GM18511 (cell line): ENCODE data around the gene ESRRB.

Experiments
- ATAC-seq: cut with Tn5 transposase; IDR thresholded peaks from one replicate; pipeline ENCODE4 v1.9.1; 2021; ENCODE audit warnings: mild to moderate bottlenecking, moderate library complexity; ENCODE audit not compliant: unreplicated experiment

The ESRRB gene

DNA sequence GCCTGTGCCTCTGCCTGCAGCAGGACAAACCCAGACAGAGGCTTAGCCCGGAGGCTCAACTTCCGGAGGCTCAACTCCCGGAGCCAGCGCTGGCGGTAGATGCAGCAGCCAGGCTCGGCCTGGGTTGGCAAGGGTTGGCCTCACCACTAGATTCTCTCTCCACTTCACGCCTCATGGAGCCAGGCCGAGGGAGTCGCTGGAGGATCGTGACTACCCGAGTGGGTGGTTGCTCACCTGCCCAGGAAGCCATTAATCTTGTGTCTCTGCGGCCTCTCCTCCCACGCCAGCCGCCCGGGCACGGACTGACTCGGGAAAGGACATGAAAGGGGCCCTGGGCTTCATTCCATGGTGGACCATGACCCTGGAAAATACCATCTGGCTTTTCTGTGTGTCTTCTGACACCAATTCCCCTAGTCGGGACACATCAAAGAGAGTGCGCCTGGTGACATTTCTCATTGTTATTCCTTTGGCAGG is 20.8 kb downstream of the ESRRB start:
- ATAC-seq: no peak

DNA sequence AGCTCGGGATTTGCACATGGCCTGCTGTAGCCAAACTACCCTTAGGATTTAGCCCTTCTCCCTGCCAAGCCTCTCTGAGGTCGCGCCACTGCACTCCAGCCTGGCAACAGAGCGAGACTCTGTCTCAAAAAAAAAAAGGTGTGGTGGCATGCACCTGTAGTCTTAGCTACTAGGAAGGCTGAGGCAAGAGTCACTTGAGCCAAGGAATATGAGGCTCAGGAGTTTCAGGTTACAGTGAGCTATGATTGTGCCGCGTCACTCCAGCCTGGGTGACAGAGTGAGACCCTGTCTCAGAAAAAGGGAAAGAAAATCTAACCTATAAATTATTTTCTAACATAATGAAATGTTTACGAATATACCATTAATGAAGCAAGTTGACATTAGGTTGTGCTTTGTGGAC is 29.7 kb downstream of the ESRRB start:
- no peak for ATAC-seq

DNA sequence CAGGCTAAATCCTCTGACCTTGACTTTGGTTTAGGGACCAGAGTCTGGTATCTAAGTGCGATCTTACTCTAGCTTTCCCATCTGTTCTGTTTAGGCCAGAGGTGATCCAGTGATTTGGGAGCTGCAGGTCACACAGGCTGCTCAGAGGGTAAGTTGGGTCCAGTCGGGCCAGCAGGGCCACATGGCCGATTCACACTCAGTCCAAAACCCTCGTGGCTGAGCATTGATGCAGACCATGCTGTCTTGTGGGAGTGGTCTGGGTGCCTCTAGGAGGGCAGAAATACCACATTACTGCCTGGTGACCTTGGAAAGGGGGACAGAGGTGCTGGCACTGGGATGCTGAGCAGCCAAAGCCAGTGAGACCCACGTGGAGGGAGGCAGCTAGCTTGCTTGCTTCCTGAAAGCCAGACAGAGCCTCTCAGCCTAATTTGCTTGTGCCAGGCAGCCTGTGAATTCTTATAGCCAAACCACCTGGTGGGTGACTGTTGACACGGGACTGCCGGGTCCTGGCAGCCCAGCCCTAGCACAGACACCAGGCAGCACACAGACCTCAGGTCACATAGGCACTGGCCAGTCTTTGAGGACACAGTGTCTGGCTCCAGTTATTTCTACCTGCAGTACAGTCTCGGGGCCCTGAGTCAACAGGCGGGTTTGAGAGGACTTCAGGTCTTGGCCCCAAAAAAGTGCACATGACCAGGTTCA is 31.7 kb downstream of the ESRRB start:
- no peak for ATAC-seq

DNA sequence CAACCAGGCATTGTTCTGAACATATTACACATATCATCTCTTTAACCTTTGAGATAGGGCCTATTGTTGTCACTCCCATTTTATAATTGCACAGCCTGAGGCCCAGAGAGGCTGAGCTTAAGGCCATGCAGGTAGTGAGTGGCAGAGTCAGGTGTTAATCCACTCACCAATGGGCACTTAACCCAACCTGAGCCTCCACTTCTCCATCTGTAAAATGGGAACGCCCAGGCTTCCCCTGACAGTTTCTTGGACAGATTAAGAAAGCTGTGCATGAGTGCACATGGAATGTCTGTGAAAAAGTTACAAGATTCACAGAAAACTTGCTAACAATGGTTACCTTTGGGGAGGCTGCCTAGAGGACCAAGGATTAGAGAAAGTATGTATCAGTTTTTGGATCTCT is 32.9 kb downstream of the ESRRB start:
- no peak for ATAC-seq

DNA sequence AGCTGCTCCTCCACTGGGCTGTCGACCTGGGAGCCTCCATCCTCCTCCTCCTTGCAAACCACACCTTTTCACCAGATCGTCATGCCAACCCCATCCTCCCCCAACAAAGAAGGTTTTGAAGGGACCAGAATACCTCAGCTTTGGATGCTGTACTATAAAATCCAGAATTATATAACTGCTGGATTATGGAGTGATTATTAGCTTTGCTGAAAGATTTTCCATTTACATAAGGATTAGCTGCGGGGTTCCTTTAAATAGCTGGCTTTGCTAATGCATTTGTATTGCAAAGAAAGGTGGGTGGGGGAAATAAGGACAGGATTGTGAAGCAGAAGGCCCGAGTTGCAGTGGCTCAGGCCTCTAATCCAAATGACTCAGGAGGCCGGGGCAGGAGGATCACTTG is 36.6 kb downstream of the ESRRB start:
- ATAC-seq: no peak

DNA sequence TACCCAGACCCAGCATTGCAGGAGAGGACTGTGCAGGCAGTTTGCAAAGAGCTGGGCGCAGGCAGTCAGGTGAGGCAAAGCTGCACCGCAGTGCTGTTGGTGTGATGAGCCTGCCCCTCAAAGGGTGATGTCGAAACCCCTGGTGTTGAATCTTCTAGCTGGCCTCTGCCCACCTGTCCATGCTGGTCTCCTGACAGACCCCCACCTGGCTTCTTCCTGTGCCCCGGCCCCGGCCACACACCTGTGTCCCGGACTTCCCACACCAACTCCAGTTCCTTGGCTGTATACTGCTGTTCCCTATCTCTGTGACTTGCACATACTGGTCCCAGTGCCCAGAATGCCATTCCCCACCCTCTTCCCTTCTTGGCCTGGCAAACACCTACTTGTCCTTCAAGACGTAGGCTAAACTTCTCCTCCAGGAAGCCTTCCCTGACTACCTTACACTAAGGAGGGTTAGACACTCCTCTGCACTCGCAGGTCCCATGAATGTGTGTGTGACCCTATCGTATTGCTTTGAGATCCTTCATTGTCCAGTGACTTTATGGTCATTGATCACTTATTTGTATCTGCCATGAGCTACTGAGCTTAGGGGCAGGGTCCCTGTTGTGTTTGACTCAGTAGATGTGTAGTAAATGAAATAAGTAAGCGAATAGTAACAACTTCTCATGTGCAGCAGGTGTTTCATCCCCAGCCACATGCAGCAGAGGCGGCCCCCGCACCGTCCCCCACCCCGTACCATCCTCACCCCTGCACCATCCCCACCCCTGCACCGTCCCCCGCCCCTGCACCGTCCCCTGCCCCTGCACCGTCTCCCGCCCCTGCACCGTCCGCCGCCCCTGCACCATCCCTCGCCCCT is 37.4 kb downstream of the ESRRB start:
- no peak for ATAC-seq

DNA sequence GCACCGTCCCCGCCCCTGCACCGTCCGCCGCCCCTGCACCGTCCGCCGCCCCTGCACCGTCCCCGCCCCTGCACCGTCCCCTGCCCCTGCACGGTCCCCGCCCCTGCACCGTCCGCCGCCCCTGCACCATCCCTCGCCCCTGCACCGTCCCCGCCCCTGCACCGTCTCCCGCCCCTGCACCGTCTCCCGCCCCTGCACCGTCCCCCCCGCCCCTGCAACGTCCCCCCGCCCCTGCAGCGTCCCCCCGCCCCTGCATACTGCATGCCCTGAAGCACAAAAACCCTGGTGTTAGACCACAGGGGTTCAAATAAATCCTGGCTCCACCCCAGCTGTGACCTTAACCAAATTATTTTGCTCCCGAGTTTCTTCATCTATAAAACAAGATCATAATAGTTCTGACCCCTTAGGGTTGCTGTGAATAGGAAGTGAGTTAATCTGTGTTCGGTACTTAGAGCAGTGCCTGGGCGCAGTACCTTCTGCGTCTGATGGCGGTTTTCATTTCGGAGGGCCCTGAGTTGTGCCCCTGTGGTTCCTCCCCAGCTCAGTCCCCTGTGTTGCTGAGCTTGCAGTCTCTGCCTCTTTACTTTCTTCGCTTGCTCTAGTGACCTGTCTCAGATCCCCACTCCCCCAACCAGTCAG is 38.1 kb downstream of the ESRRB start:
- ATAC-seq: no peak

DNA sequence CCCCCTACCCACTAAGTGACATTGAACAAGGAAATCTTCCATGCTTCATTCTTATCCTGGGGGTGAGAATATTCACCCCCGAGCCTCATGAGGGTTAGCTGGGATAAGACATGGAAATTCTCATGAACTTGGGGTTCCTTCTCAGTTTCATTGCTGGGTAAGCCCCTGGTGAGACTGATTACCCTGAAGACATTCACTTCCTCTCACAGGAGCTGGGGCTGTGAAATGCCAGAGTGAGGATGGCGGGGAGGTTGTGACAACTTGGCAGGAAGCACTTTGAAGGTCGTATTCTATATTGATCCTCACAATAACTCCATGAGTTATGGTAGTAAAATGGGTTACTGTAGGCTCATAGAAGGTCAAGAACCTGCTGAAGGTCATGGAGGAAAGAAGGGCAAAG is 43.5 kb downstream of the ESRRB start:
- no peak for ATAC-seq

DNA sequence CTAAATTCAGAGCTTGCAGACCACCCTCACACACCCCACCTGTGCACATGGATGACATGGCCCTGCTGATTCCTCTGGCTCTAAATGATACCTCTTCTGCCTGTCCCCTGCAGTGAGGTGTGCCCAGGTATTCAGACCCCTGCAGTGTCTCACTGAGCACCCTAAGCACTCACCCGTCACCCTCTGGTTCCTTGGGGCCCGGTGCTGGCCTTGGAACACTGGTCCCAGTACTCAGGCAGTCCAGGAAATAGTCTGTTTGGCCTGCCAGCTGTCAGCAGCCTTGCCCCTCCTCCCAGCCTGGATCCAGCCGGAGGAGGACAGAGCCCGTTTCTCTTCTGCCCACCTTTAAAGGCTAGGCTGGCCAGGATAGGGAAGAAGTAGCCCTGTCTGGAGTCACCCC is 44.9 kb downstream of the ESRRB start:
- ATAC-seq: no peak

DNA sequence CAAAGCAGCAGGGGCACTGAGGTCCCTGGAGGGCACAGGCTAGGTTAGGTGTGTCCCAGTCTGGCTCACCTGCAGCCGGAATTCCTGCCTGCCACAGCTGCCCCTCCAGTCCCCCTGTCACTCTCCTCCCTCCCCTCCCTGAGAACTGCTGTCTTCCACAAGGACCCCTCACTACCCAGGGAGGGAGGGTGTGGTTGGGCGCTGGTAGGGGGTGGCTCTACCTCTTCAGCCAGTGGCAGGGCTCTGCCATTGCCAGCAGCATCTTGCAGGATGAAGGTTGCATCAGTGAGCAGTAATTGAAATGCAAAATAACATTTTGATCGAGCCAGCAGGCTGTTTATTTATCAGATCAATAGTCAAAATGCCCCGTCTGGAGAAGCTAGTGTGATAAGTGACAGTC is 45.7 kb downstream of the ESRRB start:
- no peak for ATAC-seq

DNA sequence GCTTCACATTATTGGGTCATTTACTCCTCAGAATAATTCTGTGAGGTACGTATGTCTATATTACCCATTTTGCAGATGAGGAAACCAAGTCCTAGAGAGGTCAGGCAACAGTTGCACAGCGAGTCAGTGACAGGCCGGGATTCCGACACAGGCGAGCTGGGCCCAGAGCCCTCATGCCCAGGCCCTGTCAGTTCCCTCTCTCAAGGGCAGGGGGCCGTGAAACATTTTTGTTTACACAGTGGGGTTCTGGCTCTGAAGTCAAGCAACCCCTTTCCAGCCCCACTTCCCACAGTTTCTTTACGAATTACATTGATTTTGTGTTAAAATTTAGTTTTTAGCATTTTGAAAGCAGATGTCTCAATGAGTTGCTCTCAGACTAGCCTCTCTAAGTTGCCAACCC is 46.7 kb downstream of the ESRRB start:
- ATAC-seq: no peak

DNA sequence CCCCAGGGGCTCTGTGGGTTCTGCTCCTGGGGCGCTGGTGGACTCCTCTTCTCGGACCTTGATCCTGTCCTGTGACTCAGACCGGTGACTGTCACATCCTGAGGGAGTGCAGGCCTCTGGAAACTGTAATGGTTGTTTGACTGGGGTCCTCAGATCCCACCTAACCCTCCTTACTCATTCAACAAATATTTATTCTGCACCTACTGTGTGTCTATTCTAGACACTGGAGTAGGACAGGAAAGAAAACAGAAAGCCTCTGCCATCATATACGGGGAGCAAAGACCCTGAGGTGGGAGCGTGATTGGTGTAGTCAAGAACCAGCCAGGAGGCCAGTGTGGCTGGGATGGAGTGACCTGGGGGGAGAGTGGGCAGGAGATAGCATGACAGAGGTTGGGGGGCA is 47.6 kb downstream of the ESRRB start:
- ATAC-seq: no peak

DNA sequence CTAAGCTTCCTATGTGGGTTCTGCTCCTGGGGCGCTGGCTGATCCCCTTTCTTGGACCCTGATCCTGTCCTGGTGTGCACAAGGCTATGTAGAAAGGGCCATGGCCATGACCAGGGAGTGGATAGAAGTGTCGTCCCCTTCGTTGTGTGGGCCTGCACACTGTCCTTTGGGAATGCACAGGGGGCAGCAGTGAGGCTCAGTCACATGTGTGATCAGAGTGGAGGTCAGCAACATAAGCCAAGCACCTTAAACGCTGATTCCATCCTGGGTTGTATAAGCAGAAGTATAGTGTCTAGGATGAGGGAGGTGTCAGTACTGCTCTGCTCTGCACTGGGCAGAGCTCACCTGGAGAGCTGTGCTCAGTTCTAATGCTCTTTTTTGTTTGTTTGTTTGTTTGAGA is 48.4 kb downstream of the ESRRB start:
- no peak for ATAC-seq

DNA sequence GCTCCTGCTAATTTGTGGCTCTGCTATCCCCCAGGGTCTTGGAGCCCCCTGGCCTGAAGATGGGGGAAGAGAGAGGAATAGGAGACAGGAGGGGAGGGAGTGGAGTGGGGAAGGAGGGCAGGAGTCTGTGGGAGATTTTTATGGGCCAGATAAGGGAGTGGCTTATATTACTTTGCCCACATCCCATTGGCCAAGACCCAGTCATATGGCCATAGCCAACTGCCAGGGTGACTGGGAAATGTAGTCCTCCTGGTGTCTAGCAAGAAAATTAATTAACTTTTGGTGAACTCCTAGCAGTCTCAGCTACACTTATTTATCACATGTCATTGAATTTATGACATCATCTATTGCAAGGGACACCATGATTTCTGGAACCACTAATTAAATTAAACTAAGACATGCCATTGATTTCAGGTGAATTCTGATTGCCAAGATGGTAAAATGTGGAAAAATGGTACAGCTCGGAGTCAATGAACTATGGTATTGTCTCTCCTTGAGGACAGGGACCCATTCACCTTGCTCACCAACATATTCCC is 50.3 kb downstream of the ESRRB start:
- no peak for ATAC-seq

DNA sequence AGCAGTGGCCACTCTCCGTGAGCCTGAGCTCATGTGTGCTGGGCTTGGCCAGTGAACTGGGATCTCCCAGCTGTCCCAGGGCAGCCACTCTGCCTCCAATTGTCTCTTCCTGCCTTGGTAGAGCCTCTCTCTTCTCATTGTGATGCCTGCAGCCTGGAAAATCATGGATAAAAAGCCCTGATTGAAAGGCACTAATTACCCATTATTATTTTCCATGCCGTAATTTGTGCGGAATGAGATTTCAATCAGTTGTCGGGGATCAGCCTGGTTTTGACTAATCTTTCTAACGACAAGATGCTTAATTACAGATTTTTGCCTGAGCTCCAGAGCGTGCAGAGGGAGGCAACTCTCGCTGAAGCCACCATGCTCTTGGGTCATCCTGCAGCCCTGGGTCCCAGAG is 52.7 kb downstream of the ESRRB start:
- ATAC-seq: no peak

DNA sequence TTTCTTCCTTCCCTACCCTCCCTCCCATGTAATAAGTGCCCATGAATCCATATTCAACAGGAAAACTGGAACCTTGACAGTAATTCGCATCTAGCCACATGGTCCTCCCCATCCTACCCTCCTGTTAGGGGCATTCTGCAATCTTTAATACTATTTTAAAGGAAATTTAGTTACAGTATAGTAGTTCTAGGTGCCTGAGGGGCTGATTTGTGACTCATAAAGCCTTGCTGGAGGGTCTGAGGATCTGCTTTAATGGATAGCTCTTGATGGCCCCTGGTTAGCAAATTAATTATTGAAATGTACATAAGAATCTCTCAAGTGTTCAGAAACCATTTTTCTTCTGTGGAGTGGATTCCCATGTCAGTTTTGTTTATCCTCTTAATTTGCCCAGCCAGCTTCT is 54.1 kb downstream of the ESRRB start:
- no peak for ATAC-seq

DNA sequence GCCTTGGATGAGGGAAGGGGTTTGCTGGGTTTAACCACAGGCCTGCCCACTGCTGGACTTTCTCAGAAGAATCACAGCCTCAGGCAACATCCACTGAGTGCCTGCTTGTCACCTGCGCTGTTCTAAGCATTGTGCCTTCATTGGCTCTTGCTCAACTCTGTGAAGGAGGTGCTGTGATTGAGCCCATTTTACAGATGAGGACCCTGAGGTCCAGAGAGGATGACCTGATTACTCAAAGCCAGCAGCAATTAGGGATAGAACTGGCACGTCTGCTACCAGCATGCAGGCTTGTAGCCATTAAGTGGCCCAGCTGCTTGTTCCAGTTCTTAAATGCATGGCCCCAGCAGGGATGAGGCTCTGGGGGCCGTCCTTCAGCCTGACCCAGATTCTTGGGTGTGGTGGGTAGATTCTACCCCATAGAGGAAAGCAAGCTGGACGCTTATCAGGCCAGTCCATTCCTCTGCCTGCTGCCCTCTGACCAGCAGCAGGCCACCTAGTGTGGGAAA is 54.6 kb downstream of the ESRRB start:
- ATAC-seq: no peak

DNA sequence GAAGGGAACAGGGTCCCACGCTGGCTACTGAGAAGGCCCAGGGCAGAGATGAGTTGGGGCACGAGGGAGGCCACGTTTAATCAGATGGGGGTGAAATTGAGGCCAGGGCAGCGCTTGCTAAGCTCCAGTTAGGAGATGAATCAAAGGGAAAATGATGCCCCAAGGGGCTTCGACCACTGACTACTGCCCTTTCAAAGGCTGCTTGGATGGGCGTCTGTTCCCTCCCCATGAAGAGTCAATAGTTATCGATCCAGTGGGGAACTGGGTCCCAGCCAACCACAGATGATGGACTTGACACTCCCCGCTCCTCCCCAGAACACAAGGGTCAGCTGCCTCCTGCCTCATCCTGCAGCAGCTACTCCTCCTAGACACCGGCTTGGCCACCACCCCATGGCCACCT is 55.6 kb downstream of the ESRRB start:
- no peak for ATAC-seq

DNA sequence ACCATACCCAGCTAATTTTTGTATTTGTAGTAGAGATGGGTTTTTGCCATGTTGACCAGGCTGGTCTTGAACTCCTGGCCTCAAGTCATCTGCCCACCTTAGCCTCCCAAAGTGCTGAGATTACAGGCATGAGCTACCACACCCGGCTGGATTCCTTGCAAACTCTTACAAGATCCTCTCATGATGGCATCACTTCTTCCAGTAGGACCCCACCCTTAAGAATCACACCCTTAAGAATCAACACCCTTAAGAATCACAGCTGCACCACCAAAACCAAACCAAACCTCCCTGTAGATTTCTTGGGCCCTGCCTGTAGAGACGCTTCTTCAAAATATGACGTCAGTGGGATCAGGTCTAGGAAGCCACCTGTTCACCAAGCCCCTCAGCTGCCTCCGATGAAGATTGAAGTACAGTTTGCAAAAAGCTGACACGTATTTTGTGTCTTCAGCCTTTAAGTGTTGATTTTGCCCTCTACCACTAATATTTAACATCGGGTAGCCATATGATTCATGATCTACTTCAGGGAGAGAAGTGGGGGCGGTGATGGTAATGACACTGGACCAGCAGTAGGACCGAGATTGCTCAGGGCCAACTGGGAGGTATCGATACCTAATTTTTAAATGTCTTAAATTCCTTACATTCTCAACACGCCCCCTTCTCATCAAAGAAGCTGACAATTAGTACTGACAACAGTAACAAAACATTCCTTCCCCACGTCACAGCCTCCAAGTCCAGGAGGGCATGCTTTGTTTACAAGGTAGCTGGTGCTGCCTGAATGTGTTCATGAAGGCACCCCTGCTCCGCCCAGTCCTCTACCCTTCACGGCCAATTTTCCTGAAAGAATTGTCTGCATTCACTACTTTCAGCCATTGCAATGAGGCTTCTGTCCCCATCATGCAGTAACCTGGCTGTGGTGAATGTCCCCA is 57.2 kb downstream of the ESRRB start:
- ATAC-seq: no peak

DNA sequence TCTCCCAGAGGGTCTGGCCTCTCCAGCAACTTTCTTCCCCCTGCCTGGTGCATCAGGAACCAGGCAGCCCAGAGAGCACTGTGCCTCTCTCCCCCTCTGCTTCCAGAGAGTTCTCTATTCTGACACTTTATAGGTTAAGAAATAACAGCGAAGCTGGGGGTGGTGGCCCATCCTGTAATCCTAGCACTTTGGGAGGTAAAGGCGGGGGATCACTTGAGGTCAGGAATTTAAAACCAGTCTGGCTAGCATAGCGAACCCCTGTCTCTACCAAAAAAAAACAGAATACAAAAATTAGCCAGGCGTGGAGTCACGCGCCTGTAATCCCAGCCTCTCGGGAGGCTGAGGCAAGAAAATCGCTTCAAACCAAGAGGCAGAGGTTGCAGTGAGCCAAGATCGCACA is 58.3 kb downstream of the ESRRB start:
- ATAC-seq: no peak
